Astrocyte of the cerebellum (primary cell): ENCODE measurements around the gene UBXN11.
A peak's percentile ranks its signal among the peaks of the same experiment; 100 is the strongest.

Source experiments
- DNase-seq: peaks from one replicate; pipeline ENCODE4 v3.0.0-alpha.2; 2011; ENCODE audit warnings: low read depth
- H3K4me3 ChIP-seq: 2 replicates; pipeline ENCODE4 v1.5.1; 2011; ENCODE audit warnings: mild to moderate bottlenecking, low read depth, low read length, moderate library complexity
- CTCF ChIP-seq: IDR thresholded peaks from 2 replicates; pipeline ENCODE4 v1.5.1; 2012; ENCODE audit warnings: low read length, low read depth, moderate library complexity, mild to moderate bottlenecking; ENCODE audit errors: missing control alignments
- in situ Hi-C: cut with HindIII; loops from 2 replicates; pipeline ENCODE4 v1.10.0; 2017; ENCODE audit warnings: low sequenced_read_pairs

The UBXN11 gene

GRCh38 chr1:26285366-26286063 is 20.9 kb downstream of the UBXN11 start:
- no peak for DNase-seq
- H3K4me3 ChIP-seq = no peak overlapping the region
- TF ChIP-seq CTCF = peak; percentile 27
- in situ Hi-C loops = no loop called here

GRCh38 chr1:26284597-26285347 is 21.7 kb downstream of the UBXN11 start:
- H3K4me3 ChIP-seq = no peak overlapping the region
- peak; percentile 83 for DNase-seq
- TF ChIP-seq CTCF = peak; percentile 77
- in situ Hi-C loops = no loop called here

GRCh38 chr1:26283871-26284596 is 22.4 kb downstream of the UBXN11 start:
- H3K4me3 ChIP-seq = no peak overlapping the region
- no peak for DNase-seq
- no peak for TF ChIP-seq CTCF
- in situ Hi-C loops = no loop called here

- H3K4me3 ChIP-seq = no peak overlapping the region
- no peak for DNase-seq
- in situ Hi-C loops = no loop called here
- no peak for TF ChIP-seq CTCF
These were observed 23.1 kb downstream of the UBXN11 start for GRCh38 chr1:26283279-26283853.

- H3K4me3 ChIP-seq = peak overlapping the region; percentile 81
- DNase-seq = no peak
- in situ Hi-C loops = no loop called here
- no peak for TF ChIP-seq CTCF
These were observed 24.0 kb downstream of the UBXN11 start for GRCh38 chr1:26282401-26282918.

GRCh38 chr1:26281971-26282370 is 24.5 kb downstream of the UBXN11 start:
- in situ Hi-C loops = no loop called here
- DNase-seq = no peak
- H3K4me3 ChIP-seq = peak overlapping the region; percentile 81
- no peak for TF ChIP-seq CTCF
